ENCODE measurements around the gene MRNIP.

MRNIP gene

GRCh38 chr5:179858586-179859427 is at the start of gene MRNIP:
Gene MRNIP (minus strand): TSS chr5:179858817. CDS start chr5:179858796, 21 bp downstream.
- FAIRE-seq = peak; percentile 18

GRCh38 chr5:179907556-179908324 is 49.1 kb upstream of the MRNIP start, which contains the start of gene TBC1D9B:
Gene TBC1D9B (minus strand): TSS chr5:179907897. CDS start chr5:179907821, 76 bp downstream.
- FAIRE-seq = no peak

- FAIRE-seq = no peak
These were observed 48.4 kb upstream of the MRNIP start for GRCh38 chr5:179906795-179907555.

GRCh38 chr5:179906294-179906794 is 47.7 kb upstream of the MRNIP start:
- no peak for FAIRE-seq

- no peak for FAIRE-seq
These were observed 46.5 kb upstream of the MRNIP start for GRCh38 chr5:179905161-179905560.

GRCh38 chr5:179904463-179905160 is 46.0 kb upstream of the MRNIP start:
- FAIRE-seq = no peak

- FAIRE-seq = no peak
These were observed 44.1 kb upstream of the MRNIP start for GRCh38 chr5:179902763-179903158.

- no peak for FAIRE-seq
These were observed 43.5 kb upstream of the MRNIP start for GRCh38 chr5:179901915-179902762.

GRCh38 chr5:179901462-179901861 is 42.8 kb upstream of the MRNIP start:
- FAIRE-seq = no peak

GRCh38 chr5:179900711-179901110 is 42.1 kb upstream of the MRNIP start:
- no peak for FAIRE-seq

GRCh38 chr5:179900206-179900605 is 41.6 kb upstream of the MRNIP start:
- FAIRE-seq = no peak

- no peak for FAIRE-seq
These were observed 37.2 kb upstream of the MRNIP start for GRCh38 chr5:179895861-179896260.

GRCh38 chr5:179893958-179894895 is 35.6 kb upstream of the MRNIP start:
- no peak for FAIRE-seq

- FAIRE-seq = no peak
These were observed 34.7 kb upstream of the MRNIP start for GRCh38 chr5:179893076-179893957.

GRCh38 chr5:179892255-179892654 is 33.6 kb upstream of the MRNIP start:
- FAIRE-seq = no peak

GRCh38 chr5:179890751-179891682 is 32.4 kb upstream of the MRNIP start:
- no peak for FAIRE-seq

GRCh38 chr5:179889885-179890284 is 31.3 kb upstream of the MRNIP start:
- FAIRE-seq = no peak

- FAIRE-seq = no peak
These were observed 29.2 kb upstream of the MRNIP start for GRCh38 chr5:179887802-179888201.

Data from endometrium (tissue), 2 donors.